Measurements from ENCODE around the gene MAPK8.

- TF ChIP-seq CTCF (conservative IDR thresholded peaks at IDR 0.05; ENCODE audit: low read length) (no peak), EZH2phosphoT487 (IDR thresholded peaks at IDR 0.05; ENCODE audit: borderline replicate concordance, low read depth, low read length) (no peak)
Observed at GRCh38 chr10:48455055-48455391, 148.5 kb downstream of the MAPK8 start.

Data from OCI-LY7 (cell line).